K562 (cell line): Measurements from ENCODE around the gene TGM1. TPM values are rescaled to one million over a fixed set of nuclear protein-coding genes. Genes with fewer than 3 reads are reported as not detected.

Source experiments
- CHD2 ChIP-seq: IDR thresholded peaks from 2 replicates; pipeline ENCODE4 v1.6.1; 2011; ENCODE audit warnings: low read depth, low read length
- DACH1 ChIP-seq: fragments of 450-650 bp; IDR thresholded peaks from 2 replicates; pipeline ENCODE4 v1.6.1; 2018; ENCODE audit not compliant: partially characterized antibody
- HDAC2 ChIP-seq: fragments of 450-650 bp; IDR thresholded peaks from 2 replicates; pipeline ENCODE4 v1.6.1; 2016; ENCODE audit warnings: mild to moderate bottlenecking
- HMG20A ChIP-seq: fragments of 450-650 bp; formaldehyde crosslinking; conservative IDR thresholded peaks from 2 replicates; pipeline ENCODE4 v1.4.0; 2020; ENCODE audit warnings: mild to moderate bottlenecking, mixed read lengths
- PBX2 ChIP-seq, 2 experiments: IDR thresholded peaks in 1 of 2; conservative IDR thresholded peaks in 1 of 2; 2 replicates each; pipeline ENCODE4 v1.6.1; 2016; ENCODE audit warnings: low read depth in 2 of 2, mild to moderate bottlenecking in 1 of 2, missing compliant biosample characterization in 1 of 2, missing genetic modification characterization in 1 of 2, moderate library complexity in 1 of 2
- PCBP1 ChIP-seq: fragments of 200-400 bp; formaldehyde crosslinking; IDR thresholded peaks from 2 replicates; pipeline ENCODE4 v1.6.1; 2018; ENCODE audit warnings: mild to moderate bottlenecking, low read depth, low read length; ENCODE audit not compliant: poor library complexity, severe bottlenecking
- RBM15 ChIP-seq: fragments of 200-400 bp; formaldehyde crosslinking; IDR thresholded peaks from 2 replicates; pipeline ENCODE4 v1.6.1; 2018; ENCODE audit warnings: mild to moderate bottlenecking, low read length, moderate library complexity; ENCODE audit not compliant: insufficient read depth
- SMAD1 ChIP-seq: fragments of 150-350 bp; IDR thresholded peaks from 2 replicates; pipeline ENCODE4 v1.6.1; 2014; ENCODE audit warnings: low read length, low read depth; ENCODE audit not compliant: partially characterized antibody
- SMAD2 ChIP-seq: fragments of 150-350 bp; IDR thresholded peaks from 2 replicates; pipeline ENCODE4 v1.6.1; 2014; ENCODE audit warnings: low read depth, mild to moderate bottlenecking, low read length
- ZNF41 ChIP-seq: fragments of 250-450 bp; sonication (Bioruptor Pico); conservative IDR thresholded peaks from 2 replicates; pipeline ENCODE4 v1.4.0; 2020; ENCODE audit warnings: mild to moderate bottlenecking
- polyA plus RNA-seq, 8 experiments: library from polyadenylated mRNA; depleted of rRNA in 4 of 8; stranded (reverse) in 5 of 8; unstranded in 3 of 8; fragments of >200 nt; fragmentation: Nextera tagmentation in 2 of 8; fragmentation: Illumina TruSeq in 1 of 8; extraction: Ambion mirVana in 2 of 8; extraction: Trizol in 1 of 8; gene quantifications; 2 replicates each; pipeline versions ENCODE4 v1.2.1 to v1.2.3, GENCODE V29; 2011 to 2014; ENCODE audit warnings: inconsistent platforms in 1 of 8, missing spikeins in 1 of 8
- total RNA-seq, 7 experiments: library from RNA; depleted of rRNA in 6 of 7; stranded (reverse); fragments of >200 nt in 6 of 7; fragmentation: Illumina TruSeq in 2 of 7; extraction: Trizol in 2 of 7; gene quantifications; 2 replicates each; pipeline versions ENCODE4 v1.2.1 to v1.2.3, GENCODE V29; 2011 to 2021; ENCODE audit warnings: low replicate concordance in 1 of 7
- TF ChIP-seq, protein P1 (sequence below): fragments of 250-450 bp; sonication (Bioruptor Pico); IDR thresholded peaks from 2 replicates; pipeline ENCODE4 v1.8.0; 2022; ENCODE audit warnings: inconsistent platforms
- TF ChIP-seq, protein P2 (sequence below), 2 experiments: fragments of 150-350 bp in 1 of 2; IDR thresholded peaks; 2 replicates each; pipeline ENCODE4 v1.6.1; 2012 to 2016; ENCODE audit warnings: low read depth in 2 of 2, low read length in 2 of 2, mild to moderate bottlenecking in 1 of 2, moderate library complexity in 1 of 2
- TF ChIP-seq, protein P3 (sequence below): fragments of 450-650 bp; formaldehyde crosslinking; IDR thresholded peaks from 2 replicates; pipeline ENCODE4 v1.4.0; 2020; ENCODE audit warnings: mild to moderate bottlenecking, moderate library complexity
- TF ChIP-seq, protein P4 (sequence below): sonication (generic); formaldehyde crosslinking; IDR thresholded peaks from 2 replicates; pipeline ENCODE4 v1.8.0; 2022; ENCODE audit warnings: mild to moderate bottlenecking, missing genetic modification reagents

Gene TGM1
- total and polyA plus RNA-seq, 9 of the 15 experiments (the other 6 are each of a cell fraction or from before 2014, with no cell fraction given) = 0.13 to 4.4 (median 0.88) TPM

DNA sequence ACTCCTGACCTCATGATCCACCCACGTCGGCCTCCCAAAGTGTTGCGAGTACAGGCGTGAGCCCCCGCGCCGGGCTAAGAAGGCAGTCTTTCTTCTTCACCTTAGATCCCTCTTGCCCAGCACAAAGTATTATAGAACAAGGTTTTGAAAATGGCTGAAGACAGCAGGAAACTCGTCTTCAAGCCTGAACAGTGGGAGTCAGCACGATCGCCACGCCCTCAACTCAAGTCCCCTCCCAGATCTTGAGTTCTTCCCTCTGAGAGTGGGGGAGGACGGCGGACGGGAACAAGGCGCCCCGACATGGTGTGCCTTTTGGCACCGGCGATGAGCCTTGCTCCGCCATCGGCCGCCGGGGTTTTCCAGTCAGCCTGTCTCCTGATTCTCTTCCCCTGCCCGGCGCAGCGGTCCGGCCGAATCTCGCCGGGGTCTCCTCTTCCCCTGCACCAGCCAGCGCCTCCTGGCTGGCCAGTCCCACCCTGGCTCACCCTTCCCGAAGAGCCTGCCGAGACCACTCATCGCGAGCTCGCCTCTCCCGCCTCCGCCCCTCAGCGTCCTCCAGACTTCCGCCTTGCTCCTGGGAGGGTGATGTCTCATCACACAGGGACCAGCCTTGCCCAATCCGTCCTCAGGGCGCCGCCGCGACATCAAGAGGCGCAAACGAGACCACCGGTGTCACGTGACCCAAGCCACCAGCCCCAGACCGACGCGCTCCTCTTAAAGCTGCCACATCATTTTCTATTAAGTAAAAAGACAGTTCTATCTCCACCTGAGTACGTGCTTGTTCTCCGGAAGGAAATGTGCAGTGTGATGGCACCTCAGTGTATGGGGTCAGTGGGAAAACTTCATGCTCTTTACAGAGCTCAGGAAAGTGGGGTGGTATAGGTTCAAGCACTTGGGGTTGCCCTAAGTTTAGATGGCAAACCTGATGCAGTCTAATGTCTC, 49.8 kb downstream of the TGM1 start, which contains the start of gene CHMP4A (continued):
- TF ChIP-seq PBX2 (CRISPR knock-in tag; IDR thresholded peaks at IDR 0.05; ENCODE audit: low read depth) (no peak), PBX2 (tag; conservative IDR thresholded peaks at IDR 0.05; ENCODE audit: low read depth) (no peak), RBM15 (no peak), DACH1 (no peak), CHD2 (peak; percentile 86), PCBP1 (no peak), SMAD2 (no peak), ZNF41 (0 out of 2 replicates have a peak, but pooled peaks have one; percentile 38), HDAC2 (peak; percentile 46; the same call in 1 of the 2 replicates), SMAD1 (peak; percentile 79), HMG20A (CRISPR knock-in tag) (no peak)
- TF ChIP-seq, protein P1, sequence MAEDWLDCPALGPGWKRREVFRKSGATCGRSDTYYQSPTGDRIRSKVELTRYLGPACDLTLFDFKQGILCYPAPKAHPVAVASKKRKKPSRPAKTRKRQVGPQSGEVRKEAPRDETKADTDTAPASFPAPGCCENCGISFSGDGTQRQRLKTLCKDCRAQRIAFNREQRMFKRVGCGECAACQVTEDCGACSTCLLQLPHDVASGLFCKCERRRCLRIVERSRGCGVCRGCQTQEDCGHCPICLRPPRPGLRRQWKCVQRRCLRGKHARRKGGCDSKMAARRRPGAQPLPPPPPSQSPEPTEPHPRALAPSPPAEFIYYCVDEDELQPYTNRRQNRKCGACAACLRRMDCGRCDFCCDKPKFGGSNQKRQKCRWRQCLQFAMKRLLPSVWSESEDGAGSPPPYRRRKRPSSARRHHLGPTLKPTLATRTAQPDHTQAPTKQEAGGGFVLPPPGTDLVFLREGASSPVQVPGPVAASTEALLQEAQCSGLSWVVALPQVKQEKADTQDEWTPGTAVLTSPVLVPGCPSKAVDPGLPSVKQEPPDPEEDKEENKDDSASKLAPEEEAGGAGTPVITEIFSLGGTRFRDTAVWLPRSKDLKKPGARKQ = no peak
- TF ChIP-seq, protein P2, sequence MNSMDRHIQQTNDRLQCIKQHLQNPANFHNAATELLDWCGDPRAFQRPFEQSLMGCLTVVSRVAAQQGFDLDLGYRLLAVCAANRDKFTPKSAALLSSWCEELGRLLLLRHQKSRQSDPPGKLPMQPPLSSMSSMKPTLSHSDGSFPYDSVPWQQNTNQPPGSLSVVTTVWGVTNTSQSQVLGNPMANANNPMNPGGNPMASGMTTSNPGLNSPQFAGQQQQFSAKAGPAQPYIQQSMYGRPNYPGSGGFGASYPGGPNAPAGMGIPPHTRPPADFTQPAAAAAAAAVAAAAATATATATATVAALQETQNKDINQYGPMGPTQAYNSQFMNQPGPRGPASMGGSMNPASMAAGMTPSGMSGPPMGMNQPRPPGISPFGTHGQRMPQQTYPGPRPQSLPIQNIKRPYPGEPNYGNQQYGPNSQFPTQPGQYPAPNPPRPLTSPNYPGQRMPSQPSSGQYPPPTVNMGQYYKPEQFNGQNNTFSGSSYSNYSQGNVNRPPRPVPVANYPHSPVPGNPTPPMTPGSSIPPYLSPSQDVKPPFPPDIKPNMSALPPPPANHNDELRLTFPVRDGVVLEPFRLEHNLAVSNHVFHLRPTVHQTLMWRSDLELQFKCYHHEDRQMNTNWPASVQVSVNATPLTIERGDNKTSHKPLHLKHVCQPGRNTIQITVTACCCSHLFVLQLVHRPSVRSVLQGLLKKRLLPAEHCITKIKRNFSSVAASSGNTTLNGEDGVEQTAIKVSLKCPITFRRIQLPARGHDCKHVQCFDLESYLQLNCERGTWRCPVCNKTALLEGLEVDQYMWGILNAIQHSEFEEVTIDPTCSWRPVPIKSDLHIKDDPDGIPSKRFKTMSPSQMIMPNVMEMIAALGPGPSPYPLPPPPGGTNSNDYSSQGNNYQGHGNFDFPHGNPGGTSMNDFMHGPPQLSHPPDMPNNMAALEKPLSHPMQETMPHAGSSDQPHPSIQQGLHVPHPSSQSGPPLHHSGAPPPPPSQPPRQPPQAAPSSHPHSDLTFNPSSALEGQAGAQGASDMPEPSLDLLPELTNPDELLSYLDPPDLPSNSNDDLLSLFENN (IDR thresholded peaks at IDR 0.05; ENCODE audit: low read depth in 2 of 2, low read length in 2 of 2) = no peak
- TF ChIP-seq, protein P3, sequence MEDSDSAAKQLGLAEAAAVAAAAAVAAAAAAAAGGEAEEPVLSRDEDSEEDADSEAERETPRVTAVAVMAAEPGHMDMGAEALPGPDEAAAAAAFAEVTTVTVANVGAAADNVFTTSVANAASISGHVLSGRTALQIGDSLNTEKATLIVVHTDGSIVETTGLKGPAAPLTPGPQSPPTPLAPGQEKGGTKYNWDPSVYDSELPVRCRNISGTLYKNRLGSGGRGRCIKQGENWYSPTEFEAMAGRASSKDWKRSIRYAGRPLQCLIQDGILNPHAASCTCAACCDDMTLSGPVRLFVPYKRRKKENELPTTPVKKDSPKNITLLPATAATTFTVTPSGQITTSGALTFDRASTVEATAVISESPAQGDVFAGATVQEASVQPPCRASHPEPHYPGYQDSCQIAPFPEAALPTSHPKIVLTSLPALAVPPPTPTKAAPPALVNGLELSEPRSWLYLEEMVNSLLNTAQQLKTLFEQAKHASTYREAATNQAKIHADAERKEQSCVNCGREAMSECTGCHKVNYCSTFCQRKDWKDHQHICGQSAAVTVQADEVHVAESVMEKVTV = peak; percentile 21; the same call in 1 of the 2 replicates
- TF ChIP-seq, protein P4, sequence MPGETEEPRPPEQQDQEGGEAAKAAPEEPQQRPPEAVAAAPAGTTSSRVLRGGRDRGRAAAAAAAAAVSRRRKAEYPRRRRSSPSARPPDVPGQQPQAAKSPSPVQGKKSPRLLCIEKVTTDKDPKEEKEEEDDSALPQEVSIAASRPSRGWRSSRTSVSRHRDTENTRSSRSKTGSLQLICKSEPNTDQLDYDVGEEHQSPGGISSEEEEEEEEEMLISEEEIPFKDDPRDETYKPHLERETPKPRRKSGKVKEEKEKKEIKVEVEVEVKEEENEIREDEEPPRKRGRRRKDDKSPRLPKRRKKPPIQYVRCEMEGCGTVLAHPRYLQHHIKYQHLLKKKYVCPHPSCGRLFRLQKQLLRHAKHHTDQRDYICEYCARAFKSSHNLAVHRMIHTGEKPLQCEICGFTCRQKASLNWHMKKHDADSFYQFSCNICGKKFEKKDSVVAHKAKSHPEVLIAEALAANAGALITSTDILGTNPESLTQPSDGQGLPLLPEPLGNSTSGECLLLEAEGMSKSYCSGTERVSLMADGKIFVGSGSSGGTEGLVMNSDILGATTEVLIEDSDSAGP = peak; percentile 92
